Trophoblast cell (in vitro differentiated cells and primary cell): ENCODE measurements around the gene IL20RB.

Experiments used
- DNase-seq, 2 donors: peaks; one replicate each; pipeline ENCODE4 v3.0.0-alpha.2; 2016
- H2AFZ ChIP-seq: 2 replicates; pipeline ENCODE4 v1.6.1; 2013; ENCODE audit warnings: low read length, moderate library complexity, mild to moderate bottlenecking; ENCODE audit not compliant: insufficient read depth, poor library complexity
- H2AK5ac ChIP-seq: 2 replicates; pipeline ENCODE4 v1.6.1; 2013; ENCODE audit warnings: mild to moderate bottlenecking, low read length
- H2BK120ac ChIP-seq: 2 replicates; pipeline ENCODE4 v1.6.1; 2013; ENCODE audit warnings: low read length, mild to moderate bottlenecking, moderate library complexity; ENCODE audit not compliant: insufficient read depth, poor library complexity
- H2BK12ac ChIP-seq: 2 replicates; pipeline ENCODE4 v1.6.1; 2013; ENCODE audit warnings: mild to moderate bottlenecking, low read length, moderate library complexity
- H2BK5ac ChIP-seq: 2 replicates; pipeline ENCODE4 v1.6.1; 2013; ENCODE audit warnings: low read length, low read depth, moderate library complexity, mild to moderate bottlenecking; ENCODE audit not compliant: poor library complexity
- H3K14ac ChIP-seq: 2 replicates; pipeline ENCODE4 v1.6.1; 2013; ENCODE audit warnings: mild to moderate bottlenecking, low read length
- H3K18ac ChIP-seq: 2 replicates; pipeline ENCODE4 v1.6.1; 2013; ENCODE audit warnings: mild to moderate bottlenecking, low read length
- H3K23ac ChIP-seq: 2 replicates; pipeline ENCODE4 v1.6.1; 2013; ENCODE audit warnings: low read length
- H3K27ac ChIP-seq: 2 replicates; pipeline ENCODE4 v1.5.1; 2013; ENCODE audit warnings: low read depth, mild to moderate bottlenecking, inconsistent platforms, low read length, moderate library complexity
- H3K27me3 ChIP-seq: 2 replicates; pipeline ENCODE4 v1.6.1; 2013; ENCODE audit warnings: inconsistent platforms, mild to moderate bottlenecking, low read length, moderate library complexity; ENCODE audit not compliant: insufficient read depth
- H3K36me3 ChIP-seq, 2 experiments: 1 replicate in 1 of 2; 2 replicates in 1 of 2; pipeline ENCODE4 v1.6.1; 2013; ENCODE audit warnings: low read length in 2 of 2, mild to moderate bottlenecking in 2 of 2, moderate library complexity in 1 of 2; ENCODE audit not compliant: insufficient read depth in 2 of 2, control insufficient read depth in 1 of 2
- H3K4ac ChIP-seq: 2 replicates; pipeline ENCODE4 v1.6.1; 2013; ENCODE audit warnings: low read depth, mild to moderate bottlenecking, low read length, moderate library complexity
- H3K4me1 ChIP-seq, 2 experiments: 1 replicate in 1 of 2; 2 replicates in 1 of 2; pipeline ENCODE4 v1.6.1; 2013; ENCODE audit warnings: low read length in 2 of 2, mild to moderate bottlenecking in 2 of 2, moderate library complexity in 1 of 2; ENCODE audit not compliant: insufficient read depth in 2 of 2, control insufficient read depth in 1 of 2
- H3K4me2 ChIP-seq: 2 replicates; pipeline ENCODE4 v1.6.1; 2013; ENCODE audit warnings: inconsistent platforms, mild to moderate bottlenecking, low read length, moderate library complexity
- H3K4me3 ChIP-seq: 2 replicates; pipeline ENCODE4 v1.5.1; 2013; ENCODE audit warnings: mild to moderate bottlenecking, low read depth, low read length, inconsistent platforms
- H3K79me1 ChIP-seq: one replicate; pipeline ENCODE4 v1.6.1; 2013; ENCODE audit warnings: low read length
- H3K79me2 ChIP-seq: 2 replicates; pipeline ENCODE4 v1.6.1; 2013; ENCODE audit warnings: low read length, mild to moderate bottlenecking; ENCODE audit not compliant: control insufficient read depth, insufficient read depth, poor library complexity
- H3K9ac ChIP-seq: 2 replicates; pipeline ENCODE4 v1.6.1; 2013; ENCODE audit warnings: mild to moderate bottlenecking, low read length
- H3K9me3 ChIP-seq: 2 replicates; pipeline ENCODE4 v1.6.1; 2013; ENCODE audit warnings: low read depth, mild to moderate bottlenecking, control low read depth, inconsistent platforms, low read length; ENCODE audit not compliant: insufficient read depth
- H4K12ac ChIP-seq: 2 replicates; pipeline ENCODE4 v1.6.1; 2013; ENCODE audit warnings: low read depth, mild to moderate bottlenecking, low read length, moderate library complexity
- H4K8ac ChIP-seq: 2 replicates; pipeline ENCODE4 v1.6.1; 2013; ENCODE audit warnings: low read depth, mild to moderate bottlenecking, low read length, moderate library complexity
- H4K91ac ChIP-seq: one replicate; pipeline ENCODE4 v1.6.1; 2013; ENCODE audit warnings: low read depth, mild to moderate bottlenecking, low read length, moderate library complexity
- WGBS: extraction: QIAGEN DNeasy Blood & Tissue Kit; methylation state at CpG from one replicate; pipeline ENCODE4 v1.1.7; 2013; ENCODE audit warnings: missing lambda C conversion rate; ENCODE audit not compliant: insufficient read length, insufficient coverage; ENCODE audit errors: extremely low coverage; 5-methylcytosine and 5-hydroxymethylcytosine counted together

The IL20RB gene

GRCh38 chr3:136949708-136950107, 8.1 kb upstream of the IL20RB start:
- no peak overlapping the region for H2BK12ac ChIP-seq
- H4K12ac ChIP-seq, result no peak overlapping the region
- no peak overlapping the region for H3K14ac ChIP-seq
- H3K79me2 ChIP-seq, result no peaks in the 10 kb centered on the region
- H3K4ac ChIP-seq, result no peak overlapping the region
- no peak overlapping the region for H3K4me2 ChIP-seq
- no peak overlapping the region for H3K27ac ChIP-seq
- no peak overlapping the region for H3K23ac ChIP-seq
- no peak overlapping the region for H2AFZ ChIP-seq
- no peak overlapping the region for H3K9ac ChIP-seq
- H3K4me1 ChIP-seq, result peaks cover 0 to under 1% of the 10 kb centered on the region in 2 experiments
- no peak overlapping the region for H2BK120ac ChIP-seq
- H3K27me3 ChIP-seq, result no peaks in the 10 kb centered on the region
- no peak overlapping the region for H3K18ac ChIP-seq
- no peak overlapping the region for H3K4me3 ChIP-seq
- H2BK5ac ChIP-seq, result no peak overlapping the region
- WGBS, result no CpG with 5 or more reads among the region's 2 CpGs
- no peak overlapping the region for H2AK5ac ChIP-seq
- H3K79me1 ChIP-seq, result no peaks in the 10 kb centered on the region
- H3K36me3 ChIP-seq, result peaks cover 0 to 3% of the 10 kb centered on the region in 2 experiments
- H3K9me3 ChIP-seq, result no peaks in the 10 kb centered on the region
- no peak for DNase-seq
- H4K8ac ChIP-seq, result no peak overlapping the region
- H4K91ac ChIP-seq, result no peak overlapping the region

- H3K14ac ChIP-seq, result no peak overlapping the region
- peaks cover 0 to 5% of the 10 kb centered on the region in 2 experiments for H3K4me1 ChIP-seq
- no peak overlapping the region for H3K18ac ChIP-seq
- H2BK5ac ChIP-seq, result no peak overlapping the region
- WGBS, result no CpG with 5 or more reads among the region's 1 CpG
- no peak overlapping the region for H3K4me3 ChIP-seq
- H3K9ac ChIP-seq, result no peak overlapping the region
- no peak overlapping the region for H4K8ac ChIP-seq
- H3K27me3 ChIP-seq, result no peaks in the 10 kb centered on the region
- no peak overlapping the region for H2AFZ ChIP-seq
- H3K79me2 ChIP-seq, result no peaks in the 10 kb centered on the region
- H4K12ac ChIP-seq, result no peak overlapping the region
- DNase-seq, result no peak
- no peak overlapping the region for H2BK12ac ChIP-seq
- H3K27ac ChIP-seq, result no peak overlapping the region
- H3K23ac ChIP-seq, result no peak overlapping the region
- no peak overlapping the region for H3K4me2 ChIP-seq
- no peak overlapping the region for H2BK120ac ChIP-seq
- H2AK5ac ChIP-seq, result no peak overlapping the region
- no peaks in the 10 kb centered on the region for H3K9me3 ChIP-seq
- H3K36me3 ChIP-seq, result peaks cover 0 to 1% of the 10 kb centered on the region in 2 experiments
- no peak overlapping the region for H3K4ac ChIP-seq
- no peaks in the 10 kb centered on the region for H3K79me1 ChIP-seq
- H4K91ac ChIP-seq, result no peak overlapping the region
These were observed 7.2 kb upstream of the IL20RB start for GRCh38 chr3:136950623-136951022.

- H3K79me2 ChIP-seq, result no peaks in the 10 kb centered on the region
- no peak overlapping the region for H2AK5ac ChIP-seq
- H3K36me3 ChIP-seq, result no peaks in the 10 kb centered on the region
- no peak overlapping the region for H3K18ac ChIP-seq
- no peak overlapping the region for H3K23ac ChIP-seq
- H4K91ac ChIP-seq, result no peak overlapping the region
- peaks cover 7 to 14% of the 10 kb centered on the region in 2 experiments for H3K4me1 ChIP-seq
- H3K9ac ChIP-seq, result no peak overlapping the region
- WGBS, result no CpG with 5 or more reads among the region's 1 CpG
- H2BK12ac ChIP-seq, result no peak overlapping the region
- no peak overlapping the region for H3K4me3 ChIP-seq
- peak; percentile 54 to 73 for DNase-seq
- H4K12ac ChIP-seq, result no peak overlapping the region
- H2BK5ac ChIP-seq, result no peak overlapping the region
- no peak overlapping the region for H3K4ac ChIP-seq
- no peaks in the 10 kb centered on the region for H3K79me1 ChIP-seq
- H2BK120ac ChIP-seq, result no peak overlapping the region
- H3K14ac ChIP-seq, result no peak overlapping the region
- H4K8ac ChIP-seq, result no peak overlapping the region
- H3K27me3 ChIP-seq, result no peaks in the 10 kb centered on the region
- no peaks in the 10 kb centered on the region for H3K9me3 ChIP-seq
- no peak overlapping the region for H2AFZ ChIP-seq
- no peak overlapping the region for H3K4me2 ChIP-seq
- H3K27ac ChIP-seq, result no peak overlapping the region
These were observed 5.5 kb upstream of the IL20RB start for GRCh38 chr3:136952292-136952691.

GRCh38 chr3:136954251-136954650, 3.5 kb upstream of the IL20RB start:
- Histone ChIP-seq H3K14ac (no peak overlapping the region), H3K79me1 (no peaks in the 10 kb centered on the region), H2BK5ac (no peak overlapping the region), H4K8ac (no peak overlapping the region), H3K18ac (no peak overlapping the region), H3K27me3 (no peaks in the 10 kb centered on the region), H4K12ac (no peak overlapping the region), H3K4ac (no peak overlapping the region), H3K4me2 (no peak overlapping the region), H3K4me3 (no peak overlapping the region), H3K23ac (no peak overlapping the region), H2AFZ (no peak overlapping the region), H2AK5ac (no peak overlapping the region), H4K91ac (no peak overlapping the region), H3K9me3 (no peaks in the 10 kb centered on the region), H2BK120ac (no peak overlapping the region), H3K36me3 (no peaks in the 10 kb centered on the region), H3K79me2 (no peaks in the 10 kb centered on the region), H2BK12ac (no peak overlapping the region), H3K4me1 (peaks cover 7 to 14% of the 10 kb centered on the region in 2 experiments), H3K9ac (no peak overlapping the region), H3K27ac (no peak overlapping the region)
- DNase-seq, result peak in 1 of 2 donors; percentile 22
- no CpG with 5 or more reads among the region's 2 CpGs for WGBS
